Measurements from ENCODE around the gene RAI14. TPM values are rescaled to one million over a fixed set of nuclear protein-coding genes. Genes with fewer than 3 reads are reported as not detected.

The RAI14 gene
- total RNA-seq, 2 donors from 2014 or later = 70.7 to 80.1 TPM

GRCh38 chr5:34859253-34859652 lies 203.1 kb downstream of the RAI14 start:
- no peak for ATAC-seq (ENCODE audit: insufficient number of reproducible peaks, low FRiP score, low read depth)
- no peak for DNase-seq (ENCODE audit: low spot score)
- Histone ChIP-seq H3K4me3 (no peak overlapping the region), H3K9me3 (no peaks in the 10 kb centered on the region), H3K4me1 (ENCODE audit: control insufficient read depth in 1 of 2, low read depth in 2 of 2) (peaks cover 23 to 37% of the 10 kb centered on the region in 2 donors), H3K36me3 (no peaks in the 10 kb centered on the region), H3K27ac (peak overlapping the region; percentile 24 to 41), H3K27me3 (replicated peaks; ENCODE audit: insufficient read depth) (no peaks in the 10 kb centered on the region)
- no peak for TF ChIP-seq CTCF (IDR thresholded peaks at IDR 0.05)

DNA sequence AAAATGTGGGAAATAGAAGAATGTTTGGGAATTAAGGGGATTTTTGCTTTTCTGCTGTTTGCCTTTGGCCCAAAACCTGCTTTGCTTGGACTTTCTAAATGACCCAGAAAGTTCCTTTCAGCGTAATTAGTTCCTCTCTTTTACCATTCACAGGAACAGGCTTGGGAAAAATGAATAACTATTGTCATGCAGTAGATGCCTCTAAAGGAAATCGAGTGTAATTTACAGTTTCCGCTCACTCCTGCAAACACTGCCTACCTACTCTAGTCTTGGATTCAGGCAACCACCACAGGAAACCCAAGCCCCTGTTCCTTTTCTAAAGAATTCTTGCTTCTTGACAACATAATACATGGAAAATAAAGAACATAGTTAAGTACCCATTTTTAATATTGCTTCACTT lies 207.8 kb downstream of the RAI14 start:
- TF ChIP-seq CTCF (IDR thresholded peaks at IDR 0.05) = no peak
- Histone ChIP-seq H3K4me1 (ENCODE audit: control insufficient read depth in 1 of 2, low read depth in 2 of 2) (peaks cover 15 to 30% of the 10 kb centered on the region in 2 donors), H3K9me3 (no peaks in the 10 kb centered on the region), H3K4me3 (no peak overlapping the region), H3K27ac (no peak overlapping the region), H3K36me3 (no peaks in the 10 kb centered on the region), H3K27me3 (replicated peaks; ENCODE audit: insufficient read depth) (no peaks in the 10 kb centered on the region)
- ATAC-seq (ENCODE audit: insufficient number of reproducible peaks, low FRiP score, low read depth) = no peak
- DNase-seq (ENCODE audit: low spot score) = no peak

DNA sequence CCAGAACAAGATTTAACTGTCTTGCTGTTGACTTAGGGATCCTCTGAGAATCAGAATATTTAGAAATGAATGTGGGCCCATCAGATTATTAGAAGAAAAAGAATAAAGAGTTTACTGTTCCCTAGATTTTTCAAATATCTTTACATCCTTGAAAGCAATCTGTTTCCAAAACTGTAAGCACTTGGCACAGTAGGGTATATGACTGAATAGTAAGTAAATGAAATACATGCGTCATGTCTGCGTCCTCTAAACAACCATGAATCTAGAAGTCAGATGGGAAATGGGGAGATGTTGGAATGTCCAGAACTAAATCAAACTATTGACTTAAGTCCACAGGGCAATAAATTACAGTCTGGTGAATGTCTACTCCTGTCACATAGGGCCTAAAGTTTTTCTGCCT lies 209.0 kb downstream of the RAI14 start:
- no peaks in the 10 kb centered on the region for H3K9me3 ChIP-seq
- DNase-seq (ENCODE audit: low spot score) = no peak
- no peak overlapping the region for H3K4me3 ChIP-seq
- ATAC-seq (ENCODE audit: insufficient number of reproducible peaks, low FRiP score, low read depth) = no peak
- TF ChIP-seq CTCF (IDR thresholded peaks at IDR 0.05) = no peak
- H3K4me1 ChIP-seq (ENCODE audit: control insufficient read depth in 1 of 2, low read depth in 2 of 2) = peaks cover 11 to 23% of the 10 kb centered on the region in 2 donors
- H3K36me3 ChIP-seq = no peaks in the 10 kb centered on the region
- no peaks in the 10 kb centered on the region for H3K27me3 ChIP-seq (replicated peaks; ENCODE audit: insufficient read depth)
- no peak overlapping the region for H3K27ac ChIP-seq

DNA sequence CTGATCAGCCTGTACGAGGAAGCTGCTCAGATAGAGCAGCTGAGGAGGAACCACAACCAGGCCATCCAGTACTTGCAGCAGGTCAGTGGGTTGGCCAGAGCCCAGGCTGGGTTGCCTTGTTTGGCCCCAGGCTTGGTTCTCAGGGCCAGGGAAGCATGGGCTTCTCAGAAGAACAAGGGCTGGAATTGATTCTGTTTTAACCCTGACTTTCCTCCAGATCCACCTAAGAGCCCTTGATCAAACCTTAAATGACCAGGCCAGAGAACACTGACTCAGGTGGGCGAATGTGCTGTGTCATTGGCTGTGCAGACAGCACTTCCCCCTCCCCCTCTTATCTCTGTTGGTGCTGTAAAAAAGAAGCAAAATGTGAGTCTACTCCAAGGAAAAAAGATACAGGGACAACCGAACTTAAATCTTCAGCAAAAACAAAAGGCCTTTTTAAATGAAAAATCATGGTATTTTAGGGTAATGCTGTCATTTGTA lies 210.9 kb downstream of the RAI14 start:
- Histone ChIP-seq H3K4me3 (no peak overlapping the region), H3K4me1 (ENCODE audit: control insufficient read depth in 1 of 2, low read depth in 2 of 2) (peaks cover 11 to 23% of the 10 kb centered on the region in 2 donors), H3K9me3 (no peaks in the 10 kb centered on the region), H3K36me3 (no peaks in the 10 kb centered on the region), H3K27me3 (replicated peaks; ENCODE audit: insufficient read depth) (no peaks in the 10 kb centered on the region), H3K27ac (peak overlapping the region; percentile 19 to 26)
- DNase-seq (ENCODE audit: low spot score) (no peak), ATAC-seq (ENCODE audit: insufficient number of reproducible peaks, low FRiP score, low read depth) (no peak)
- no peak for TF ChIP-seq CTCF (IDR thresholded peaks at IDR 0.05)

GRCh38 chr5:34867660-34868059 lies 211.5 kb downstream of the RAI14 start:
- no peak for ATAC-seq (ENCODE audit: insufficient number of reproducible peaks, low FRiP score, low read depth)

More at GRCh38 chr5:34867660-34868059, 211.5 kb downstream of the RAI14 start:
- H3K27ac ChIP-seq = peak overlapping the region in 1 of 2 donors; percentile 26
- no peak overlapping the region for H3K4me3 ChIP-seq
- H3K9me3 ChIP-seq = no peaks in the 10 kb centered on the region
- H3K27me3 ChIP-seq (replicated peaks; ENCODE audit: insufficient read depth) = no peaks in the 10 kb centered on the region
- H3K4me1 ChIP-seq (ENCODE audit: control insufficient read depth in 1 of 2, low read depth in 2 of 2) = peaks cover 11 to 23% of the 10 kb centered on the region in 2 donors
- TF ChIP-seq CTCF (IDR thresholded peaks at IDR 0.05) = no peak
- H3K36me3 ChIP-seq = no peaks in the 10 kb centered on the region
- no peak for DNase-seq (ENCODE audit: low spot score)
